Body of pancreas (tissue), 4 donors: Measurements from ENCODE around the gene PFKFB3. TPM values are rescaled to one million over a fixed set of nuclear protein-coding genes. Genes with fewer than 3 reads are reported as not detected.
A peak's percentile ranks its signal among the peaks of the same experiment; 100 is the strongest.
"Not testable (repeated sequence)": the region's sequence is repeated elsewhere in the genome, so short reads cannot be mapped to it uniquely, and the experiment has no call there.

Experiments
- ATAC-seq: fragments of 150-250 bp; one replicate; pipeline ENCODE4 v1.9.1; 2016
- DNase-seq, 4 donors: peaks; one replicate each; pipeline ENCODE4 v3.0.0-alpha.2; 2019
- H3K27ac ChIP-seq, 4 donors: fragments of 200-600 bp; sonication (generic); 1 replicate in 3 of 4; 2 replicates in 1 of 4; pipeline versions ENCODE4 v1.5.1 to v1.6.1; 2016 to 2019; ENCODE audit warnings: mild to moderate bottlenecking in 1 of 4, mixed read lengths in 1 of 4, moderate library complexity in 1 of 4
- H3K27me3 ChIP-seq, 2 donors: fragments of 200-600 bp; sonication (generic); one replicate each; pipeline ENCODE4 v1.6.0; 2016; ENCODE audit warnings: mild to moderate bottlenecking in 1 of 2
- H3K36me3 ChIP-seq, 2 donors: fragments of 200-600 bp; sonication (generic); replicated peaks in 1 of 2; 2 replicates each; pipeline ENCODE4 v1.5.1; 2016; ENCODE audit warnings: low read depth in 2 of 2; ENCODE audit not compliant: insufficient read depth in 1 of 2
- H3K4me1 ChIP-seq: fragments of 200-600 bp; sonication (generic); one replicate; pipeline ENCODE4 v1.6.0; 2016
- H3K4me3 ChIP-seq, 2 donors: fragments of 200-600 bp; sonication (generic); 1 replicate in 1 of 2; 2 replicates in 1 of 2; pipeline ENCODE4 v1.5.1; 2016 to 2019
- H3K9me3 ChIP-seq, 3 donors: fragments of 200-600 bp; sonication (generic); 1 replicate in 2 of 3; 2 replicates in 1 of 3; pipeline ENCODE4 v1.5.1; 2016
- POLR2A ChIP-seq, 3 donors: fragments of 450-650 bp; IDR thresholded peaks; one replicate each; pipeline ENCODE4 v1.6.1; 2016; ENCODE audit warnings: antibody characterized with exemption in 3 of 3, mild to moderate bottlenecking in 2 of 3
- WGBS, 2 donors: methylation state at CpG; one replicate each; pipeline ENCODE4 v1.1.5; 2017; 5-methylcytosine and 5-hydroxymethylcytosine counted together
- intact Hi-C: fragments of 100-400 bp; cut with DNase I; formaldehyde crosslinking; loops from one replicate; pipeline ENCODE4 v1.15.1; 2023
- total RNA-seq, 2 donors: library from RNA; depleted of rRNA; stranded (reverse); fragments of >200 nt; gene quantifications; one replicate each; pipeline ENCODE4 v1.1.0, GENCODE V29; 2016
- TF ChIP-seq, protein P1 (sequence below), 7 experiments: fragments of 450-650 bp in 4 of 7; fragments of 200-600 bp in 3 of 7; sonication (generic) in 3 of 7; IDR thresholded peaks; one replicate each; pipeline ENCODE4 v1.5.1; 2016 to 2019; ENCODE audit warnings: antibody characterized with exemption in 7 of 7

The PFKFB3 gene
- total RNA-seq, 2 donors from 2014 or later, result 26.5 to 137 TPM

DNA sequence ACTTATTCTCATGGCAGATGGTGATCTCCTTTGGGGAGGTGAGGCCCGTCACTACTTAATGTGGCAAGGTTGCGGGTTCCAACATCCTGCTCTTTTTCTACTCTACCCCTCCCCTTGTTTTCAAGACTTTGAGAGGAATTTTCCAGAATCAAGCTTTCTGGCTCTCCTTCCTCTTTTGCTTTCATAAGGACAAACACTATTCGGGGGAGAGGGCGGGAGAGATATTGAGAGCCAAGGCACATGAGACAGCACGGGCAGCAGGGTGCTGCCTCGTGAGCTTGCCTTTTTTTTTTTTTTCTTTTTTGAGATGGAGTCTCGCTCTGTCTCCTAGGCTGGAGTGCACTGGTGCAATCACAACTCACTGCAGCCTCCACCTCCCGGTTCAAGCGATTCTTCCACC is 6.9 kb upstream of the PFKFB3 start:
- Histone ChIP-seq H3K27ac (peak overlapping the region in 2 of 4 donors; percentile 44 to 52), H3K9me3 (no peaks in the 10 kb centered on the region), H3K36me3 (no peaks in the 10 kb centered on the region), H3K4me1 (peaks cover 64% of the 10 kb centered on the region), H3K4me3 (no peak overlapping the region), H3K27me3 (no peaks in the 10 kb centered on the region)
- peak in 1 of 4 donors; percentile 66 for DNase-seq
- ATAC-seq, result no peak
- intact Hi-C loops, result no loop called here
- TF ChIP-seq, protein P1, sequence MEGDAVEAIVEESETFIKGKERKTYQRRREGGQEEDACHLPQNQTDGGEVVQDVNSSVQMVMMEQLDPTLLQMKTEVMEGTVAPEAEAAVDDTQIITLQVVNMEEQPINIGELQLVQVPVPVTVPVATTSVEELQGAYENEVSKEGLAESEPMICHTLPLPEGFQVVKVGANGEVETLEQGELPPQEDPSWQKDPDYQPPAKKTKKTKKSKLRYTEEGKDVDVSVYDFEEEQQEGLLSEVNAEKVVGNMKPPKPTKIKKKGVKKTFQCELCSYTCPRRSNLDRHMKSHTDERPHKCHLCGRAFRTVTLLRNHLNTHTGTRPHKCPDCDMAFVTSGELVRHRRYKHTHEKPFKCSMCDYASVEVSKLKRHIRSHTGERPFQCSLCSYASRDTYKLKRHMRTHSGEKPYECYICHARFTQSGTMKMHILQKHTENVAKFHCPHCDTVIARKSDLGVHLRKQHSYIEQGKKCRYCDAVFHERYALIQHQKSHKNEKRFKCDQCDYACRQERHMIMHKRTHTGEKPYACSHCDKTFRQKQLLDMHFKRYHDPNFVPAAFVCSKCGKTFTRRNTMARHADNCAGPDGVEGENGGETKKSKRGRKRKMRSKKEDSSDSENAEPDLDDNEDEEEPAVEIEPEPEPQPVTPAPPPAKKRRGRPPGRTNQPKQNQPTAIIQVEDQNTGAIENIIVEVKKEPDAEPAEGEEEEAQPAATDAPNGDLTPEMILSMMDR (IDR thresholded peaks at IDR 0.05), result no peak
- no peak for TF ChIP-seq POLR2A (IDR thresholded peaks at IDR 0.05)
- WGBS, 2 donors, result 72 to 87% methylated on average over 9 of the region's 9 CpGs

DNA sequence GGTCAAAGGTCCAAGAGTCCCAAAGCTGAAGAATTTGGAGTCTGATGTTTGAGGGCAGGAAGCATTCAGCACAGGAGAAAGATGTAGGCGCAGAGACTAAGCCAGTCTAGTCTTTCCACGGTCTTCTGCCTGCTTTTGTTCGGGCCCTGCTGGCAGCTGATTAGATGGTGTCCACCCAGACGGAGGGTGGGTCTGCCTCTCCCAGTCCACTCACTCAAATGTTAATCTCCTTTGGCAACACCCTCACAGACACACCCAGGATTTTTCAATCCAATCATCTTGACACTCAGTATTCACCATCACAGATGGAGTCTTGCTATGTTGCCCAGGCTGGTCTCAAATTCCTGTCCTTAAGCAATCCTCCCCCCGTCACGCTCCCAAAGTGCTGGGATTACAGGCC is 6.2 kb upstream of the PFKFB3 start:
- Histone ChIP-seq H3K4me1 (peaks cover 60% of the 10 kb centered on the region), H3K27ac (peak overlapping the region in 1 of 4 donors; percentile 52)
- H3K36me3 ChIP-seq, DNase-seq, H3K9me3 ChIP-seq, ATAC-seq, H3K4me3 ChIP-seq, intact Hi-C loops, H3K27me3 ChIP-seq: not testable (repeated sequence)
- 78 to 95% methylated on average over 5 to 6 of the region's 6 CpGs for WGBS, 2 donors

DNA sequence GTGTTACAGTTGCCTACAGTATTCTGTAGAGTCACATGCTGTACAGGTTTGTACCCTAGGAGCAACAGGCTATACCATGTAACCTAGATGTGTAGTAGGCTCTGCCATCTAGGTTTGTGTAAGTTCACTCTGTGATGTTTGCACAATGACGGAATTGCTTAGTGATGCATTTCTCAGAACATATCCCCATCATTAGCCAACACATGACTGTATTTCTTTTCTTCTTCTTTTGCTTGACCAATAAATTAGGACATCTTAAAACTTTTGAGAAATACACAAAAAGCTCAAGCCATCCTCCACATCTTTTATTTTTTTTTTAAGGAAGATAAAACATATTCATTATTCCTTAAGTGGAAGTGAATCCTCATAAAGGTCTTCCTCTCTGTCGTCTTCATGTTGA is 5.4 kb upstream of the PFKFB3 start:
- ATAC-seq, result no peak
- no peak for DNase-seq
- no peaks in the 10 kb centered on the region for H3K9me3 ChIP-seq
- WGBS, 2 donors, result 53 to 64% methylated on average over 2 of the region's 2 CpGs
- H3K27ac ChIP-seq, result peak overlapping the region in 1 of 4 donors; percentile 52
- TF ChIP-seq POLR2A (IDR thresholded peaks at IDR 0.05), result no peak
- TF ChIP-seq, protein P1 (IDR thresholded peaks at IDR 0.05), result no peak
- peaks cover 59% of the 10 kb centered on the region for H3K4me1 ChIP-seq
- no peaks in the 10 kb centered on the region for H3K36me3 ChIP-seq
- intact Hi-C loops, result no loop called here
- no peaks in the 10 kb centered on the region for H3K27me3 ChIP-seq
- no peak overlapping the region for H3K4me3 ChIP-seq

DNA sequence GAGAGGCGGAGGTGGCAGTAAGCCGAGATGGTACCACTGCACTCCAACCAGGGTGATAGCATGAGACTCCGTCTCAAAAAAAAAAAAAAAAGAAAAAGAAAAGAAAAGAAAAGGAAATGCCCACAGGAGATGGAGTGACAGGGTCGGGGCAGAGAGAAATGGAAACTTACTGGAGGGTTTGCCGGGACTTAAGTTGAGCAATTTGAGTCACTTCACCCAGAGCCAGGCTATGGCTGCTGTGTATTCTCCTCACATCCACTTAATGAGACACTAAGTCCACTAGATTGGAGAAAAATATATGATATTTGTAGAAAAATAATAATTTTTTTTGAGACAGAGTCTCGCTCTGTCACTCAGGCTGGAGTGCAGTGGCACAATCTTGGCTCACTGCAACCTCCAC is 4.6 kb upstream of the PFKFB3 start:
- TF ChIP-seq, protein P1 (IDR thresholded peaks at IDR 0.05), result no peak
- TF ChIP-seq POLR2A (IDR thresholded peaks at IDR 0.05), result no peak
- Histone ChIP-seq H3K4me3 (no peak overlapping the region), H3K4me1 (peaks cover 58% of the 10 kb centered on the region), H3K27me3 (no peaks in the 10 kb centered on the region), H3K36me3 (no peaks in the 10 kb centered on the region), H3K9me3 (no peaks in the 10 kb centered on the region), H3K27ac (peak overlapping the region in 1 of 4 donors; percentile 44)
- intact Hi-C loops, result no loop called here
- no peak for ATAC-seq
- 92 to 96% methylated on average over 6 of the region's 6 CpGs for WGBS, 2 donors
- DNase-seq, result no peak

DNA sequence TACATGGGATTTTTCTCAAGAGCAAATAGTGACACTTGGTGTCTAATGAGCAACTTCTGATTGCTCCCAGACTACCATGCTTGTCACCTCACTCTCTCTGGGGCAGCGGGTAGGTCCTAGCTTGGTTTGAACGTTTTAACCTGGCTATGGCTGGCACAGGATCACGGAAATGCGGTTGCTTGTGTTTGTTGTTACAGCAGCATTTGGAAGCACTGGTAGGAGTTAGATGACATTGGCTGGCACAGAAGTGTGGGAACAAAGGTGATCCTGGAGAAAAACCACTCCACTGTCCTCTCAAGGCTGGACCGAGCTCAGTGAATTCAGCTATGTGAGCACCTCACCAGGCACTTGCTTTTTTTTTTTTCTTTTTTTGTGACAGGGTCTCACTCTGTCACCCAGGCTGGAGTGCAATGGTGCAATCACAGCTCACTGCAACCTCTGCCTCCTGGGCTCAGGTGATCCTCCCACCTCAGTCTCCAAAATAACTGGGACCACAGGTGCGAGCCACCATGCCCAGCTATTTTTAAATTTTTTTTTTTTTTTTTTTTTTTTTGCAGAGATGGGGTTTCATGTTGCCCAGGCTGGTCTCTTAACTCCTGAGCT is 3.5 kb upstream of the PFKFB3 start:
- DNase-seq, result peak; percentile 50 to 75 (median 71)
- no peaks in the 10 kb centered on the region for H3K9me3 ChIP-seq
- no peak for ATAC-seq
- WGBS, 2 donors, result 18 to 34% methylated on average over 6 of the region's 6 CpGs
- H3K27me3 ChIP-seq, result no peaks in the 10 kb centered on the region
- H3K36me3 ChIP-seq, result no peaks in the 10 kb centered on the region
- no peak for TF ChIP-seq POLR2A (IDR thresholded peaks at IDR 0.05)
- TF ChIP-seq, protein P1 (IDR thresholded peaks at IDR 0.05), result no peak
- peak overlapping the region; percentile 54 to 95 (median 58) for H3K27ac ChIP-seq
- peaks cover 57% of the 10 kb centered on the region for H3K4me1 ChIP-seq
- intact Hi-C loops, result no loop called here
- H3K4me3 ChIP-seq, result no peak overlapping the region
